ENCODE measurements around the gene LONRF3. TPM values are rescaled to one million over a fixed set of nuclear protein-coding genes. Genes with fewer than 3 reads are reported as not detected.

The LONRF3 gene
- total RNA-seq, 4 donors from 2014 or later = 14.3 to 19.9 (median 17.5) TPM

GRCh38 chrX:118975831-118976598, 1.6 kb downstream of the LONRF3 start:
- TF ChIP-seq POLR2A (IDR thresholded peaks at IDR 0.05; ENCODE audit: low read depth) (peak; percentile 20), POLR2AphosphoS5 (IDR thresholded peaks at IDR 0.05) (peak; percentile 62 to 70), EP300 (IDR thresholded peaks at IDR 0.05) (no peak), CTCF (IDR thresholded peaks at IDR 0.05) (no peak)
- Histone ChIP-seq H3K27me3 (peaks cover 0 to 5% (median 2%) of the 10 kb centered on the region in 4 donors), H3K4me3 (peak overlapping the region; percentile 61 to 76 (median 66)), H3K36me3 (peaks cover 0 to 3% (median 0%) of the 10 kb centered on the region in 4 donors), H3K9me3 (no peaks in the 10 kb centered on the region), H3K4me1 (peaks cover 0 to 23% (median 14%) of the 10 kb centered on the region in 4 donors), H3K27ac (replicated peaks in 1 of 4) (peak overlapping the region; percentile 82 to 86 (median 85))
- 48% methylated on average over 49 of the region's 64 CpGs for WGBS
- intact Hi-C loops (cut with DNase I) = loop anchor here (10.0 kb wide), 1 partner anchor 131 kb away; no protein-coding TSS in a partner anchor
- peak; percentile 92 for DNase-seq (ENCODE audit: extremely low spot score)

GRCh38 chrX:118976599-118977340, 2.4 kb downstream of the LONRF3 start:
- Histone ChIP-seq H3K4me3 (peak overlapping the region; percentile 61 to 76 (median 66)), H3K27me3 (peaks cover 0 to 5% (median 2%) of the 10 kb centered on the region in 4 donors), H3K36me3 (peaks cover 0 to 4% (median 1%) of the 10 kb centered on the region in 4 donors), H3K9me3 (no peaks in the 10 kb centered on the region), H3K27ac (replicated peaks in 1 of 4) (peak overlapping the region; percentile 82 to 86 (median 85)), H3K4me1 (peaks cover 0 to 23% (median 14%) of the 10 kb centered on the region in 4 donors)
- TF ChIP-seq EP300 (IDR thresholded peaks at IDR 0.05) = no peak
- no peak for TF ChIP-seq POLR2AphosphoS5 (IDR thresholded peaks at IDR 0.05)
- TF ChIP-seq CTCF (IDR thresholded peaks at IDR 0.05) = no peak
- TF ChIP-seq POLR2A (IDR thresholded peaks at IDR 0.05; ENCODE audit: low read depth) = no peak
- no peak for DNase-seq (ENCODE audit: extremely low spot score)
- intact Hi-C loops (cut with DNase I) = loop anchor here (10.0 kb wide), 1 partner anchor 132 kb away; no protein-coding TSS in a partner anchor
- WGBS = 26% methylated on average over 5 of the region's 17 CpGs

- TF ChIP-seq POLR2A (IDR thresholded peaks at IDR 0.05; ENCODE audit: low read depth) (no peak), POLR2AphosphoS5 (IDR thresholded peaks at IDR 0.05) (no peak), EP300 (IDR thresholded peaks at IDR 0.05) (no peak), CTCF (IDR thresholded peaks at IDR 0.05) (no peak)
- H3K36me3 ChIP-seq = peaks cover 0 to 11% (median 1%) of the 10 kb centered on the region in 4 donors
- intact Hi-C loops (cut with DNase I) = loop anchor here (10.0 kb wide), 1 partner anchor 133 kb away; no protein-coding TSS in a partner anchor
- peaks cover 0 to 5% (median 2%) of the 10 kb centered on the region in 4 donors for H3K27me3 ChIP-seq
- H3K9me3 ChIP-seq = no peaks in the 10 kb centered on the region
- peaks cover 0 to 23% (median 14%) of the 10 kb centered on the region in 4 donors for H3K4me1 ChIP-seq
- H3K27ac ChIP-seq (replicated peaks in 1 of 4) = peak overlapping the region in 3 of 4 donors; percentile 82 to 86 (median 85)
- WGBS = 82% methylated on average over 3 of the region's 3 CpGs
- no peak for DNase-seq (ENCODE audit: extremely low spot score)
- no peak overlapping the region for H3K4me3 ChIP-seq
Observed at GRCh38 chrX:118977424-118977823, 3.0 kb downstream of the LONRF3 start.

GRCh38 chrX:118978451-118978850, 4.0 kb downstream of the LONRF3 start:
- peaks cover 0 to 5% (median 2%) of the 10 kb centered on the region in 4 donors for H3K27me3 ChIP-seq
- TF ChIP-seq POLR2AphosphoS5 (IDR thresholded peaks at IDR 0.05) = no peak
- TF ChIP-seq EP300 (IDR thresholded peaks at IDR 0.05) = no peak
- no peak for TF ChIP-seq CTCF (IDR thresholded peaks at IDR 0.05)
- no peak for TF ChIP-seq POLR2A (IDR thresholded peaks at IDR 0.05; ENCODE audit: low read depth)
- peaks cover 0 to 11% (median 4%) of the 10 kb centered on the region in 4 donors for H3K36me3 ChIP-seq
- no peaks in the 10 kb centered on the region for H3K9me3 ChIP-seq
- H3K4me1 ChIP-seq = peaks cover 0 to 18% (median 11%) of the 10 kb centered on the region in 4 donors
- H3K27ac ChIP-seq (replicated peaks in 1 of 4) = no peak overlapping the region
- intact Hi-C loops (cut with DNase I) = loop anchor here (10.0 kb wide), 1 partner anchor 134 kb away; no protein-coding TSS in a partner anchor
- no peak overlapping the region for H3K4me3 ChIP-seq
- no peak for DNase-seq (ENCODE audit: extremely low spot score)
